B cell (primary cell): ENCODE results near the gene MRPL17. TPM values are rescaled to one million over a fixed set of nuclear protein-coding genes. Genes with fewer than 3 reads are reported as not detected.
A peak's percentile ranks its signal among the peaks of the same experiment; 100 is the strongest.

Experiments used
- ATAC-seq: fragments of 200-7000 bp; cut with Tn5 transposase; one replicate; pipeline ENCODE4 v1.10.0; 2021; ENCODE audit warnings: low read depth, mild to moderate bottlenecking, moderate number of reproducible peaks, moderate library complexity
- CTCF ChIA-PET: fragments of 350-600 bp; sonication (Branson Sonifier 250); formaldehyde crosslinking; loops from one replicate; lab custom pipeline; 2021; ENCODE audit warnings: antibody characterized with exemption, inconsistent platforms; lab: Charles Lee
- POLR2A ChIA-PET: fragments of 350-600 bp; sonication (Branson Sonifier 250); formaldehyde crosslinking; loops from one replicate; lab custom pipeline; 2021; ENCODE audit warnings: antibody characterized with exemption; lab: Charles Lee
- DNase-seq: peaks from one replicate; pipeline ENCODE4 v3.0.0; 2013
- H2AFZ ChIP-seq: 2 replicates; pipeline ENCODE4 v1.6.1; 2012; ENCODE audit warnings: mild to moderate bottlenecking, low read depth, low read length; ENCODE audit not compliant: insufficient read depth, poor library complexity, severe bottlenecking
- H3K27ac ChIP-seq, 2 donors: 1 replicate in 1 of 2; 2 replicates in 1 of 2; pipeline ENCODE4 v1.5.1; 2012 to 2013; ENCODE audit warnings: low read length in 2 of 2, mild to moderate bottlenecking in 2 of 2, moderate library complexity in 1 of 2
- H3K27me3 ChIP-seq, 4 experiments: fragments of 200-600 bp in 1 of 4; sonication (generic) in 1 of 4; replicated peaks in 1 of 4; 1 replicate in 2 of 4; 2 replicates in 2 of 4; pipeline versions ENCODE4 v1.6.1 to v1.7.0; 2013 to 2016; ENCODE audit warnings: low read length in 3 of 4, mild to moderate bottlenecking in 2 of 4, mixed read lengths in 1 of 4, moderate library complexity in 1 of 4; ENCODE audit not compliant: insufficient read depth in 4 of 4, control insufficient read depth in 3 of 4; ENCODE audit errors: control extremely low read depth in 1 of 4
- H3K36me3 ChIP-seq, 2 experiments: replicated peaks in 1 of 2; 1 replicate in 1 of 2; 2 replicates in 1 of 2; pipeline versions ENCODE4 v1.6.1 to v1.7.1; 2013; ENCODE audit warnings: low read length in 1 of 2; ENCODE audit not compliant: insufficient read depth in 2 of 2, control insufficient read depth in 1 of 2; ENCODE audit errors: control extremely low read depth in 1 of 2, extremely low read depth in 1 of 2
- H3K4me1 ChIP-seq, 2 donors: fragments of 200-600 bp in 1 of 2; sonication (generic) in 1 of 2; 1 replicate in 1 of 2; 2 replicates in 1 of 2; pipeline versions ENCODE4 v1.5.1 to v1.6.1; 2013 to 2017; ENCODE audit warnings: low read length in 2 of 2; ENCODE audit not compliant: control insufficient read depth in 2 of 2, insufficient read depth in 2 of 2
- H3K4me2 ChIP-seq: replicated peaks from 2 replicates; pipeline ENCODE3; 2012; ENCODE audit warnings: mild to moderate bottlenecking, low read depth, low read length; ENCODE audit not compliant: poor library complexity, severe bottlenecking
- H3K4me3 ChIP-seq, 5 experiments: fragments of 200-600 bp in 1 of 5; sonication (generic) in 1 of 5; 1 replicate in 3 of 5; 2 replicates in 2 of 5; pipeline versions ENCODE4 v1.5.1 to v1.7.0; 2011 to 2016; ENCODE audit warnings: low read length in 4 of 5, mild to moderate bottlenecking in 4 of 5, low read depth in 2 of 5, control low read depth in 1 of 5, moderate library complexity in 1 of 5; ENCODE audit not compliant: insufficient read depth in 1 of 5; ENCODE audit errors: control extremely low read depth in 1 of 5, extremely low read depth in 1 of 5
- H3K79me2 ChIP-seq: fragments of 200-600 bp; sonication (generic); one replicate; pipeline ENCODE4 v1.6.0; 2016; ENCODE audit warnings: low read length; ENCODE audit not compliant: control insufficient read depth, insufficient read depth
- H3K9ac ChIP-seq: fragments of 200-600 bp; sonication (generic); 2 replicates; pipeline ENCODE4 v1.6.1; 2017; ENCODE audit warnings: mild to moderate bottlenecking, low read length, moderate library complexity
- H3K9me3 ChIP-seq, 3 donors: one replicate each; pipeline versions ENCODE4 v1.6.1 to v1.7.1; 2013; ENCODE audit warnings: low read length in 2 of 3; ENCODE audit not compliant: control insufficient read depth in 2 of 3, insufficient read depth in 1 of 3; ENCODE audit errors: control extremely low read depth in 1 of 3
- H4K20me1 ChIP-seq: 2 replicates; pipeline ENCODE4 v1.6.0; 2012; ENCODE audit warnings: mild to moderate bottlenecking, low read length; ENCODE audit not compliant: insufficient read depth, control insufficient read depth, poor library complexity, severe bottlenecking
- H3K27ac Mint-ChIP-seq: one replicate; pipeline ENCODE4 v1.8.0; 2021; ENCODE audit warnings: mixed read lengths
- H3K27me3 Mint-ChIP-seq: one replicate; pipeline ENCODE4 v1.8.0; 2021; ENCODE audit warnings: mixed read lengths
- H3K4me1 Mint-ChIP-seq: one replicate; pipeline ENCODE4 v1.8.0; 2021; ENCODE audit warnings: mixed read lengths
- H3K4me3 Mint-ChIP-seq: one replicate; pipeline ENCODE4 v1.8.0; 2021; ENCODE audit warnings: mixed read lengths
- H3K9me3 Mint-ChIP-seq: one replicate; pipeline ENCODE4 v1.8.0; 2022; ENCODE audit warnings: mixed read lengths; ENCODE audit not compliant: insufficient read depth
- EZH2 ChIP-seq: IDR thresholded peaks from 2 replicates; pipeline ENCODE4 v1.6.1; 2012; ENCODE audit warnings: borderline replicate concordance, low read depth, mild to moderate bottlenecking, moderate library complexity, low read length; ENCODE audit not compliant: insufficient read depth, poor library complexity, severe bottlenecking
- WGBS: methylation state at CpG from one replicate; pipeline ENCODE4 v1.1.5; 2013; ENCODE audit warnings: missing lambda C conversion rate; ENCODE audit not compliant: insufficient coverage; 5-methylcytosine and 5-hydroxymethylcytosine counted together
- intact Hi-C: fragments of 100-400 bp; cut with micrococcal nuclease; formaldehyde crosslinking; loops from one replicate; pipeline ENCODE4 v1.10.0; 2022
- polyA plus RNA-seq: library from polyadenylated mRNA; depleted of rRNA; stranded (reverse); fragments of >200 nt; gene quantifications from 2 replicates; pipeline ENCODE4 v1.2.3, GENCODE V29; 2012
- total RNA-seq, 2 donors: library from RNA; stranded (reverse); fragments of 120-200 nt in 1 of 2; gene quantifications; 1 replicate in 1 of 2; 2 replicates in 1 of 2; pipeline versions ENCODE4 v1.2.3 to v1.2.4, GENCODE V29; 2013 to 2022
- TF ChIP-seq, protein P1 (sequence below): fragments of 200-600 bp; IDR thresholded peaks from one replicate; pipeline ENCODE4 v1.8.0; 2022; ENCODE audit warnings: antibody characterized with exemption, mild to moderate bottlenecking

Gene MRPL17
- total and polyA plus RNA-seq, 2 donors (not counting 1 experiment from before 2014, with no cell fraction given) = 9.9 to 18.2 TPM

DNA sequence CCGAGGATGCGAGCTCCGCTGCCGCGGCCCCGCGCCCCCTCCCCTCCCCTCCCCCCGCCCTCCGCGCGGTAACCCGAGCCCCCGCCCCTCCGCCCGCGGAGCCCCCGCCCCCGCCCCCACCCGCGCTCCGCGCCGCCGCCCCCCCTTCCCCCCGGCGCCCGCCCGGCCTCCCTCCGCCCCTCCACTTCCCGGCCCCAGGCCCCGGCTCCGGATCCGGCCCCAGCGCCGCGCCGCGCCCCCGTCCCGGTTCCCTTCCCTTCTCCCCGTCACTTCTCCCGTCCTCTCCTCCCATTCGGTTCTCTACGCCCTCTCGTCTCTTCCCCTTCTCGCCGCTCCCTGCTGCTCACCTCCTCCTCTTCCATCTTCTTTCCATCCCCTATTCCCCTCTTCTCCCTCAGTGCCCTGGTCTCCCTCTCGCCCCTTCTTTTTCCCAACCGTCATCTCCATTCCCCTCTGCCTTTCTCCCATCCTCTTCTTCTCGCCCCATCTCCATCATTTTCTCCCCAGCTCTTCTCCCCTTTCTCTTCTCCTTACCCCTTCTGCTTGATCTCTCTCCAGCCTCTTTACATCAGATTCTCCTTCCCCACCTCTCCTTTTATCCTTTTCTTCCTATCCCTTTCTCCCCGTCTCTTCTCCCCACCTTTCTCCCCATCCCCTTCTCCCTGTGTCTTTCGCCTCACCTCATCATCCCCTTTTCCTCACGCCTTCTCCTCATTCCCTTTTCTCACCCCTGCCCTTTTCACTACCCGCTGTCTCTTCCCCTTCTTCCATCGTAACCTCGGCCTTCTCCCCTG is 27.2 kb downstream of the MRPL17 start, which contains the start of gene DCHS1:
Gene DCHS1, minus strand, starts transcription at position 20 of the 794 bp plus-strand sequence. CDS start 14,196 bp downstream, outside the sequence.
- no peaks in the 10 kb centered on the region for H3K9me3 ChIP-seq
- peaks cover 10 to 12% of the 10 kb centered on the region in 2 donors for H3K4me1 ChIP-seq
- Mint-ChIP-seq H3K9me3 (no peaks in the 10 kb centered on the region), H3K27ac (peak within 1 kb of the TSS; percentile 72), H3K4me3 (peak within 1 kb of the TSS; percentile 72), H3K27me3 (peaks cover 13% of the 10 kb centered on the region), H3K4me1 (peaks cover 9% of the 10 kb centered on the region)
- ChIA-PET CTCF (interaction anchor here (1.8 to 2.5 kb wide), 2 partner anchors 11 to 44 kb away, joined by 6 to 14 read pairs; partner anchors contain the start of gene TAF10), POLR2A (interaction anchor here (0.6 kb wide), 1 partner anchor 51 kb away, joined by 4 read pairs; no protein-coding TSS in a partner anchor)
- peak within 1 kb of the TSS; percentile 71 for H2AFZ ChIP-seq
- peak within 1 kb of the TSS; percentile 56 for H3K9ac ChIP-seq
- no peaks in the 10 kb centered on the region for H3K36me3 ChIP-seq
- WGBS = 23% methylated on average over 14 of the region's 56 CpGs
- intact Hi-C loops = no loop called here
- DNase-seq (peak; percentile 38), ATAC-seq (peak; percentile 29)
- no peak within 1 kb of the TSS for H3K27ac ChIP-seq
- H3K79me2 ChIP-seq = no peaks in the 10 kb centered on the region
- peak within 1 kb of the TSS in 4 of 5 experiments; percentile 24 to 57 (median 38) for H3K4me3 ChIP-seq
- peak; percentile 42 for TF ChIP-seq EZH2
- TF ChIP-seq, protein P1, sequence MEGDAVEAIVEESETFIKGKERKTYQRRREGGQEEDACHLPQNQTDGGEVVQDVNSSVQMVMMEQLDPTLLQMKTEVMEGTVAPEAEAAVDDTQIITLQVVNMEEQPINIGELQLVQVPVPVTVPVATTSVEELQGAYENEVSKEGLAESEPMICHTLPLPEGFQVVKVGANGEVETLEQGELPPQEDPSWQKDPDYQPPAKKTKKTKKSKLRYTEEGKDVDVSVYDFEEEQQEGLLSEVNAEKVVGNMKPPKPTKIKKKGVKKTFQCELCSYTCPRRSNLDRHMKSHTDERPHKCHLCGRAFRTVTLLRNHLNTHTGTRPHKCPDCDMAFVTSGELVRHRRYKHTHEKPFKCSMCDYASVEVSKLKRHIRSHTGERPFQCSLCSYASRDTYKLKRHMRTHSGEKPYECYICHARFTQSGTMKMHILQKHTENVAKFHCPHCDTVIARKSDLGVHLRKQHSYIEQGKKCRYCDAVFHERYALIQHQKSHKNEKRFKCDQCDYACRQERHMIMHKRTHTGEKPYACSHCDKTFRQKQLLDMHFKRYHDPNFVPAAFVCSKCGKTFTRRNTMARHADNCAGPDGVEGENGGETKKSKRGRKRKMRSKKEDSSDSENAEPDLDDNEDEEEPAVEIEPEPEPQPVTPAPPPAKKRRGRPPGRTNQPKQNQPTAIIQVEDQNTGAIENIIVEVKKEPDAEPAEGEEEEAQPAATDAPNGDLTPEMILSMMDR = no peak
- peak within 1 kb of the TSS; percentile 82 for H3K4me2 ChIP-seq
- H3K27me3 ChIP-seq = peaks cover 0 to 19% (median 12%) of the 10 kb centered on the region in 4 experiments
- no peaks in the 10 kb centered on the region for H4K20me1 ChIP-seq
